IPS DF 19.7 (cell line): ENCODE measurements around the gene RNH1.

Source experiments
- DNase-seq: peaks from one replicate; pipeline ENCODE4 v3.0.0-alpha.2; 2013; ENCODE audit warnings: low read depth, low spot score

RNH1 gene

DNA sequence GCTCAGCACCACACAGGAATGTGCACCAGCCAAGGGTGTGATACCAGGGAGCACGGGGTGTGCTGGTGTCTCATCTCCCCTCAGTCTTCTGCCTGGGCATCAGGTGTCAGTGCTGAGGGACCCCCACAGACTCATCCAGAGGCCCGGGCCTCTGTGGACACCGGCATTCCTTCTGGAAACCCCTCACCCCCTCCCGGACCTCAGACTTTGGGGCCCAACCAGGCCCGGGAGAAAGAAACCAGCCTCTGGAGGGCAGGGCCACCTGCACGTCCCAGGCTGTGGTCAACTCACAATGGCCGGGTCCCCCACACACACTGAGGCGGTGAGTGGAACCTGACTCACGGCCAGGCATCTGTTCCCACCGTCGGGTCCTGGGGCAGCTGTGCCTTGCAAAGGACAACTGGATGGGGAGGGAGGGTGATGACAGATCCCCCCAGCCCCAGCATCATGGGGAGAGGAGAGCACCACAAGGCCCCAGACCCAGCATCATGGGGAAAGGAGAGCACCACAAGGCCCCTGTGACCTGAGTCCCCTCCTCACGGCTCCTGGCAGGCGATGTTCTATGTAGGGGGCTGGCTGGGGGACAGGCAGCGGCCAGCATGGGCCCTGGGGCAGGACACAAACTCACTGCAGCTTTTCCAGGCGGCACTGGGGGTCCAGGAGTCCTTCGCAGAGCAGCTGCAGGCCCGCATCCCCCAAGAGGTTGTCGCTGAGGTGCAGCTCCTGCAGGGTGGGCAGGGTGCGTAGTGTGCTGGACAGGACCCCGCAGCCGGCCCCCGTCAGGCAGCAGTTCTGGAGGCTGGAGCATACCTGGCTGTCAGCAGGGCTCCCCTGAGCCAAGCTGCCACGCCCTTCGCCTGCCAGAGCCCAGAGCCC lies 7.6 kb downstream of the RNH1 start:
- no peak for DNase-seq

DNA sequence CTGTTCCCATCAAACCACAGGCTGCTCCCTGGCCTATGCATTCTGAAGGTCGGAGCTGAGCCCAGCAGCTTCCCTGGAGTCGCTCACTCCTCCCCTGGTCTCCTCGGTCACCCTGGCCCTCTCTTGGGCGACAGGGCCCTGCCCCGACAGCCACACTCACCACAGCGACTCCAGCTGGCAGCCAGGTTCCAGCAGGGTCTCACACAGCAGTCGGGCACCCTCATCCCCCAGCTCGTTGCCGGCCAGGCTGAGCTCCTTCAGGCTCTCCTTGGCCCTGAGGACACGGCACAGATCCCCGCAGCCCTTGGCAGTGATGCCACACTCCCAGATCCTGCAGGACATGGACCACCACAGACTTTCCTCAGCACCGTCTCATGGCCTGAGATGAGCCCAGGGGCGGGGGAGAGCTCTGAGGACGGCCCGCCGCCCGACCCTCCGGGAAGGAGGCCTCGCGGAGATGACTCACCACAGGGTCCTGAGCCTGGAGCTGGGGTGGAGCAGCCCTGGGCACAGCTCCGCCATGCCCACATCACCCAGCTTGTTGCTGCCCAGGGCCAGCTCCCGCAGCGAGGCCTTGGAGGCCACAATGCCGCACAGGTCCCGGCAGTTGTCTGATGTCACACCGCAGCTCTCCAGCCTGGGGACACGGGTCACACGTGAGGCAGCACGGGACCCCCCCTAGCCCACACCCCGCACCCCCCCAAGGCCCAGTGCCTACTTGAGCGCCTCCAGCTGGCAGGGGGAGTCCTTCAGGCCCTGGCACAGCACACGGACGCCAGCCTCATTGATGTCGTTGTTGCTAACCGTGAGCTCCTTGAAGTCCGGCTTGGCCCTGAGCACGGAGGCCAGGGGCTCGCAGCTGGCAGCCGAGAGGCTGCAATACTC lies 8.5 kb downstream of the RNH1 start:
- no peak for DNase-seq

- no peak for DNase-seq
Measured at GRCh38 chr11:497565-498296, 9.3 kb downstream of the RNH1 start.

DNA sequence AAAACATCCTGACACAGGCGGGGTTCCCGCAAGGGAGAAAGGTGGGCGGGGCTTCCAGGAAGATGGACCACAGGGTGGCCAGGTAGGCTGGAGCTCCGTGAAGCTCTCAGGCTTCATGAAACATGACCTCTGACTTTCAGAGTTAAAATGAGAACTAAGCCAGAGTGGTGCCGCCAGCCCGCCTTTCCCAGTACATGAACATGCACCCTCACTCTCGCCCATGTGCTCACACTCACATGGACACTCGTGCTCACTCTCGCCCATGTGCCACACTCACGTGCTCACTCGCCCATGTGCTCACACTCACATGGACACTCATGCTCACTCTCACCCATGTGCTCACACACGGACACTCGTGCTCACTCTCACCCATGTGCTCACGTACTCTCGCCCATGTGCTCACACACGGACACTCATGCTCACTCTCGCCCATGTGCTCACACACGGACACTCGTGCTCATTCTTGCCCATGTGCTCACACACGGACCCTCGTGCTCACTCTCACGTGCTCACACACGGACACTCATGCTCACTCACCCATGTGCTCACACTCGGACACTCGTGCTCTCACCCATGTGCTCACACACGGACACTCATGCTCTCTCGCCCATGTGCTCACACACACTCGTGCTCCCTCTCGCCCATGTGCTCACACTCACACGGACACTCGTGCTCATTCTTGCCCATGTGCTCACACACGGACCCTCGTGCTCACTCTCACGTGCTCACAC lies 10.0 kb downstream of the RNH1 start:
- no peak for DNase-seq

- no peak for DNase-seq
Measured at GRCh38 chr11:495537-495931, 11.5 kb downstream of the RNH1 start.

- DNase-seq, result no peak
Measured at GRCh38 chr11:494761-495536, 12.1 kb downstream of the RNH1 start.

- no peak for DNase-seq
Measured at GRCh38 chr11:492427-493226, 14.4 kb downstream of the RNH1 start.

GRCh38 chr11:491358-491757 lies 15.7 kb downstream of the RNH1 start:
- no peak for DNase-seq

DNA sequence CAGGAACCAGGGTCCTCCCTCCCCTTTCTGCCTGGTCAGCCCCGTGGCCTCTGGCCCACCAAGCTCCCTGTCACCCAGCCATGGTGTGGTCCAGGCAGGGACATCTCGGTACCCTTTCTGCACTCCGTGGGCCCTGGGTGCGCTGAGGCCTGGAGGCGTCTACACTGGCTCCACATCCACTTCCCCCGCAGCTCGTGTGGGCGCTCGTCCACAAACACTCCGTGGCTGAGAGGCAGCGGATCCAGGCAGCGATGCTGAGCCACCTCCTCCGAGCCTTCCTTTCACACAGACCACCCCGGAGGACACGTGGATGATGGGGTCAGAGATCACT lies 16.1 kb downstream of the RNH1 start:
- DNase-seq, result no peak

- DNase-seq, result no peak
Measured at GRCh38 chr11:490186-490929, 16.7 kb downstream of the RNH1 start.

DNA sequence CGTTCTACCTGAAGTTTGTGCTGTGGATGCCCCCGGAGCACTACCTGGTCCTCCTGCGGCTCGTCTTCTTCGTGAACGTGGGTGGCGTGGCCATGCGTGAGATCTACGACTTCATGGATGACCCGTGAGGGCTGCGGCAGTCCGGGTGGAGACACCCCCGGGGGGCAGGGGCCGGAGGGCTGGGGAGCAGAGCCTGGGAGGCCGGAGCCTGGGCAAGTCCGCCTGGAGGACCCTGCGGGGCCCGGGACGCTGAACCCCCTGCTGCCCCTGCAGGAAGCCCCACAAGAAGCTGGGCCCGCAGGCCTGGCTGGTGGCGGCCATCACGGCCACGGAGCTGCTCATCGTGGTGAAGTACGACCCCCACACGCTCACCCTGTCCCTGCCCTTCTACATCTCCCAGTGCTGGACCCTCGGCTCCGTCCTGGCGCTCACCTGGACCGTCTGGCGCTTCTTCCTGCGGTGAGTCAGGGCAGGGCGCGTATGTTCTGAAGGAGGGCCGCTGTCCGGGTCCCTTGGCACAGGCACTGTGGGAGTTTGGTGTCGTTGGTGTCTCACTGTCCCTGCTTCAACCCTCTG lies 17.3 kb downstream of the RNH1 start:
- no peak for DNase-seq

DNA sequence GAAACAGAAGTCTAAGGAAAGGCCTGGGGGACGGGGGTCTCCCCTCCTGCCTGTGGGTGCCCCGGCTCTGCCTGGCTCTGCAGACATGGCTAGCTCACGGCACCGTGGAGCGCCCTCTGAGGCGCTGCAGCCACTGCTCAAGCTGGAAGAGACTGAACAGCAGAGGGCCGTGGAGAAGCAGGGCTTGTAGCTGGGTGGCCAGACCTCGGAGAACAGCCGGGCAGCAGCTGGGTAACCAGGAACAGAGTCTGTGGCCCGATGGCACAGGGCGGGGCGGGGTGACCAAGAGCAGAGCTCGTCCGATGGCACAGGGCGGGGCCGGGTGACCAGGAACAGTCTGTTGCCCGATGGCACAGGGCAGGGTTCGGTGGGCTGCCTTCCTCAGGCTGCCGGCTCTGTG lies 18.1 kb downstream of the RNH1 start:
- DNase-seq, result no peak

DNA sequence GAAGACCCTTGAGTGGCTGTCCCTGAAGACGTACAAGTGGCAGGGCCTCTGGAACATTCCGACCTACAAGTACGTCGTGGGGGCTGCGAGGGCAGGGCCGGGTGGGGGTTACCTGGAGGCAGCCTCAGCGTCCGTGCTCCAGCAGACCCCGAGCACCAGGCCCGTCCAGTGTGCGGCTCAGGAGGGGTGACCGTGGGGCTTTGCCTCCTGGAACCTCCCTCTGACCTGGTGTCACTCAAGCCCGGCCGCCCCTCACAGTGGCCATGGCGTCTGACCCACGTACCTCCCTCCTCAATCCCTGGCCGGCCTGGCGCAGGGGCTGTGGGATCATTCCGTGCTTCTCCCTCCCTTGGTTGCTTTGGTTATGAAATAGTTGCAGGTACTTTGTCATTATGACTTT lies 18.5 kb downstream of the RNH1 start:
- DNase-seq, result no peak

DNA sequence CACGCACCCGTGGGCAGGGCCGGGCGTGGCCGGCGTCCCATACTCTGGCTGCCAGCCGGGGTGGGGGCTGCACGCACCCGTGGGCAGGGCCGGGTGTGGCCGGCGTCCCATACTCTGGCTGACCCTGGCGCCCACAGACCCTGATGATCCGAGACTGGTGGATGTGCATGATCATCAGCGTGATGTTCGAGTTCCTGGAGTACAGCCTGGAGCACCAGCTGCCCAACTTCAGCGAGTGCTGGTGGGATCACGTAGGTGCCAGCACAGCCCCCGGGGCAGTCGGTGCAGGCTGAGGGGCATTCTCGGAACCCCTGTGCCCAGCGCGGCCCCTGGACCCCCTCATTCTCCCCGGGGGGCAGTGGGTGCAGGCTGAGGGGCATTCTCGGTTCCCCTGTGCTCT lies 19.0 kb downstream of the RNH1 start:
- no peak for DNase-seq

DNA sequence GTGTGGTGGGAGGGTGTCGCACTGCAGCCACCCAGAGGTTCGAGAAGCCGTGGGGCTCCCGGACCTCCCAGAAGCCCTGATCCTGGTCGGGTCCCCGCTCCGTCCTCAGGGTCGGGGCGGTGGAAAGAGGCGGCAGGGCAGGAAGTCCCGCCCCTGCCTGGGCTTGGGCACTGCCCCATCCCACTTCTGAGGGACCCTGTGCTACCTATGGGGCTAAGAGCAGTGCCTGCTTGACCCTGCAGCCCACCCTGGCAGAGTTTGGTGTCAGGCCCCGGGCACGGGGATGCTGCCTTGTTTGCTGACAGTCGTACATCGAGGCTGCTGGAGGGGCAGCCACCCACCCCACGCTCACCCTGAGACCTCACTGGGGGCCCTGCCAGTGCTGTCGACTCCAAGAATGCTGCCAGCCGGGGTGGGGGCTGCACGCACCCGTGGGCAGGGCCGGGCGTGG lies 19.4 kb downstream of the RNH1 start:
- no peak for DNase-seq

DNA sequence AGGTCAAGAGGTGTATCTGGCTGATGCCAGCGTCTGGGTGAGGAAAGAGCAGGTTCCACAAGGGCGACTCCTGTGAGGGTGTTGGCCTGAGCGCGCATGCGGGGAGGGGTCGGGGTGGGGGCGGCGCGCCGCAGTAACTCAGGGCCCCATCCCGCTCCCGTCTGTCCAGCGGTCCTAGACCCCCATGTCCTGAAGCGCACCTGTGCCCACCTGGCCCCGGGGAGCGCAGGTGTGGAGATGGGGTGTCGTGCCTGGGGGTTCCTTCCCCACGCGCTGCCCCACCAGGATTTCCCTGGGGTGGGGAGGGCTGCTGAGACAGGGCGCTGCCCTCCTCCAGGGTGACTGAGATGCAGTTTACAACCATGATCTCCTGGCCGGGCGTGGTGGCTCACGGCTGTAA lies 20.9 kb downstream of the RNH1 start:
- DNase-seq, result no peak

GRCh38 chr11:484616-485015 lies 22.4 kb downstream of the RNH1 start:
- no peak for DNase-seq

DNA sequence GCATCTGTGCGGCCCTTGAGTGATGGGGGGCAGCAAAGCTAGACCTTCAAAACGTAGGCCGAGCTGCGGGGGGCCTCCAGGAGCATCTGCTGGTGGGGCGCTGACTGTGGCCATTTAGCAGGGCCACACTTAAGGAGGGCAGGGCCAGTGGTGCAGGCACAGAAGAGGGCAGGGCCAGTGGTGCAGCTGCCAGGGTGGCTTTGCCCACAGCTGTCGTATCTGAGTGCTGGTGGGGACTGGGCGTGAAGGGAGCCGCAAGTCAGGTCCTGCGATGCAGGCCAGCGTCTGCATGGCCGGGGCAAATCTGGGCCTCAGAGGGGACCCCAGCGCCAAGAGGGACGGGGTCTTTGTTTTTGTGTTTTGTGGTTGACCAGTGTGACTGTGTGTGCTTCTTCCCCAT lies 27.7 kb downstream of the RNH1 start:
- no peak for DNase-seq
